LNCaP clone FGC (cell line): Measurements from ENCODE around the gene PRRC2C.
"Not testable (repeated sequence)": the region's sequence is repeated elsewhere in the genome, so short reads cannot be mapped to it uniquely, and the experiment has no call there.

ENCODE experiments used
- DNase-seq: peaks from one replicate; pipeline ENCODE4 v3.0.0-alpha.2; 2011; ENCODE audit warnings: low read depth
- H3K4me3 ChIP-seq: 2 replicates; pipeline ENCODE4 v1.5.1; 2011; ENCODE audit warnings: mild to moderate bottlenecking, low read depth, low read length, control low read depth
- TF ChIP-seq, protein P1 (sequence below): IDR thresholded peaks from 2 replicates; pipeline ENCODE4 v1.5.1; 2012; ENCODE audit warnings: mild to moderate bottlenecking; ENCODE audit not compliant: control insufficient read depth, insufficient read depth; ENCODE audit errors: extremely low read depth

The PRRC2C gene

GRCh38 chr1:171611306-171611705, 126.0 kb downstream of the PRRC2C start:
- no peak overlapping the region for H3K4me3 ChIP-seq
- TF ChIP-seq, protein P1, sequence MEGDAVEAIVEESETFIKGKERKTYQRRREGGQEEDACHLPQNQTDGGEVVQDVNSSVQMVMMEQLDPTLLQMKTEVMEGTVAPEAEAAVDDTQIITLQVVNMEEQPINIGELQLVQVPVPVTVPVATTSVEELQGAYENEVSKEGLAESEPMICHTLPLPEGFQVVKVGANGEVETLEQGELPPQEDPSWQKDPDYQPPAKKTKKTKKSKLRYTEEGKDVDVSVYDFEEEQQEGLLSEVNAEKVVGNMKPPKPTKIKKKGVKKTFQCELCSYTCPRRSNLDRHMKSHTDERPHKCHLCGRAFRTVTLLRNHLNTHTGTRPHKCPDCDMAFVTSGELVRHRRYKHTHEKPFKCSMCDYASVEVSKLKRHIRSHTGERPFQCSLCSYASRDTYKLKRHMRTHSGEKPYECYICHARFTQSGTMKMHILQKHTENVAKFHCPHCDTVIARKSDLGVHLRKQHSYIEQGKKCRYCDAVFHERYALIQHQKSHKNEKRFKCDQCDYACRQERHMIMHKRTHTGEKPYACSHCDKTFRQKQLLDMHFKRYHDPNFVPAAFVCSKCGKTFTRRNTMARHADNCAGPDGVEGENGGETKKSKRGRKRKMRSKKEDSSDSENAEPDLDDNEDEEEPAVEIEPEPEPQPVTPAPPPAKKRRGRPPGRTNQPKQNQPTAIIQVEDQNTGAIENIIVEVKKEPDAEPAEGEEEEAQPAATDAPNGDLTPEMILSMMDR, result no peak
- no peak for DNase-seq

GRCh38 chr1:171613282-171613681, 128.0 kb downstream of the PRRC2C start:
- no peak for DNase-seq
- TF ChIP-seq, protein P1, result no peak
- H3K4me3 ChIP-seq, result no peak overlapping the region

- H3K4me3 ChIP-seq, DNase-seq: not testable (repeated sequence)
These were observed 130.0 kb downstream of the PRRC2C start for GRCh38 chr1:171615122-171615906.

- DNase-seq, result no peak
- H3K4me3 ChIP-seq, result no peak overlapping the region
- TF ChIP-seq, protein P1, result no peak
These were observed 131.3 kb downstream of the PRRC2C start for GRCh38 chr1:171616586-171616985.

GRCh38 chr1:171622152-171622462, 136.8 kb downstream of the PRRC2C start, which contains the start of gene MYOCOS:
MYOCOS (plus strand) TSS chr1:171622243; CDS start chr1:171623884, 1,641 bp downstream.
- TF ChIP-seq, protein P1, result no peak
- H3K4me3 ChIP-seq, result no peak within 1 kb of the TSS
- no peak for DNase-seq

- DNase-seq, result no peak
- TF ChIP-seq, protein P1, result no peak
- no peak overlapping the region for H3K4me3 ChIP-seq
These were observed 138.5 kb downstream of the PRRC2C start for GRCh38 chr1:171623651-171624331.

DNA sequence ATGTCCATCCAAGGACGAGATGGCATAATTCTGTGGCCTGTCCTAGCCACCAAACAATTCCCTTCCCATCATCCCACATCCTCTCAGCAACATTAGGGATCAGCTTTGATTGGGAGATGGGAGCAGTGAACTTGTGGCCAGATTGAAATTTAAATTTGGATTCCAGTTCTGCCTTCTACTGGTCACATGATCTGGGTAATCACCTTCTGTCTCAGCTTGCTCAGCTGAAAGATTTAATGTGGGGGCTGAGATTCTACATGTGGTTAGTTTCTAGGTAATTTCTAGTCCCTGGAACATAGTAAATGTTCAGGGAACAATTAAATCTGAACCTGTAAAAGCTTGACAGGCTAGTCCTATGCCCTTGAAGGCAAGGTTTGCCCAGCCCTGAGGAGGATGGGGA, 139.9 kb downstream of the PRRC2C start:
- TF ChIP-seq, protein P1, result no peak
- no peak for DNase-seq
- no peak overlapping the region for H3K4me3 ChIP-seq
